Pancreas (tissue), 10 donors: ENCODE data around the gene LOX. TPM values are rescaled to one million over a fixed set of nuclear protein-coding genes. Genes with fewer than 3 reads are reported as not detected.

Source experiments
- ATAC-seq, 4 donors: fragments of 200-7000 bp; cut with Tn5 transposase; one replicate each; pipeline versions ENCODE4 v1.8.0 to v1.9.1; 2020; ENCODE audit warnings: mild to moderate bottlenecking in 4 of 4, moderate library complexity in 4 of 4
- DNase-seq, 6 donors: peaks; one replicate each; pipeline ENCODE4 v3.0.0-alpha.2; 2020
- FAIRE-seq: peaks from 2 replicates; lab custom pipeline; 2012; peaks lifted over from hg19 to GRCh38; lab: Jason Lieb, UNC
- H3K27ac ChIP-seq, 4 donors: fragments of 200-600 bp; sonication (generic); 1 replicate in 3 of 4; 2 replicates in 1 of 4; pipeline versions ENCODE4 v1.5.0 to v1.8.0; 2020
- H3K27me3 ChIP-seq, 4 donors: fragments of 200-600 bp; one replicate each; pipeline ENCODE4 v1.8.0; 2021
- H3K36me3 ChIP-seq, 3 donors: fragments of 200-600 bp; sonication (generic) in 1 of 3; one replicate each; pipeline versions ENCODE4 v1.5.0 to v1.8.0; 2020 to 2021
- H3K4me1 ChIP-seq, 3 donors: fragments of 200-600 bp; one replicate each; pipeline ENCODE4 v1.8.0; 2021
- H3K4me3 ChIP-seq, 4 donors: fragments of 200-600 bp; sonication (generic) in 2 of 4; one replicate each; pipeline versions ENCODE4 v1.5.0 to v1.8.0; 2020 to 2021
- H3K9me3 ChIP-seq, 4 donors: fragments of 200-600 bp; one replicate each; pipeline ENCODE4 v1.8.0; 2021
- WGBS, 2 donors: extraction: QIAGEN DNeasy Blood & Tissue Kit; methylation state at CpG; one replicate each; pipeline ENCODE4 v1.1.7; 2013; 5-methylcytosine and 5-hydroxymethylcytosine counted together
- intact Hi-C, 3 donors: fragments of 100-400 bp; cut with DNase I; formaldehyde crosslinking; loops; one replicate each; pipeline versions ENCODE4 v1.11.1 to v1.14.2; 2022
- polyA plus RNA-seq, 2 donors: library from polyadenylated mRNA; stranded (reverse); fragments of 200-250 nt; gene quantifications; one replicate each; pipeline ENCODE4 v1.2.3, GENCODE V29; 2013
- total RNA-seq, 6 donors: library from RNA; stranded (reverse); fragmentation: NEBNext Ultra II Directional in 4 of 6; extraction: Animal tissue kit (Norgen Biotek cat#: 25700) in 4 of 6; gene quantifications; one replicate each; pipeline versions ENCODE4 v1.2.1 to v1.2.4, GENCODE V29; 2021 to 2023
- TF ChIP-seq, protein P1 (sequence below), 4 donors: fragments of 200-600 bp; sonication (generic) in 3 of 4; IDR thresholded peaks; one replicate each; pipeline versions ENCODE4 v1.5.0 to v1.8.0; 2021; ENCODE audit warnings: antibody characterized with exemption in 4 of 4
- donor health status: healthy with polysubstance abuse.
- donor health status: DM: no; HTN: no; CAD: no; lungs with moderate emphysema.
- donor health status: DM: no; HTN: no; CAD: no.
- donor health status: control.
- donor health status: control.
- donor health status: Bipolar disorder and iron deficiency.
- donor health status: DM: yes; HTN: yes; CAD: no.
- donor health status: DM: no; HTN: no; CAD: no.
- donor health status: DM: no; HTN: no; CAD: no.
- donor health status: DM: yes; HTN: yes; CAD: no.

The LOX gene, protein sequence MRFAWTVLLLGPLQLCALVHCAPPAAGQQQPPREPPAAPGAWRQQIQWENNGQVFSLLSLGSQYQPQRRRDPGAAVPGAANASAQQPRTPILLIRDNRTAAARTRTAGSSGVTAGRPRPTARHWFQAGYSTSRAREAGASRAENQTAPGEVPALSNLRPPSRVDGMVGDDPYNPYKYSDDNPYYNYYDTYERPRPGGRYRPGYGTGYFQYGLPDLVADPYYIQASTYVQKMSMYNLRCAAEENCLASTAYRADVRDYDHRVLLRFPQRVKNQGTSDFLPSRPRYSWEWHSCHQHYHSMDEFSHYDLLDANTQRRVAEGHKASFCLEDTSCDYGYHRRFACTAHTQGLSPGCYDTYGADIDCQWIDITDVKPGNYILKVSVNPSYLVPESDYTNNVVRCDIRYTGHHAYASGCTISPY
- total RNA-seq: 10 to 100 TPM in 1 of 6 donors, 1 to 10 TPM in 5; 1.2 to 14.8 (median 4.7) TPM
- 1 to 10 TPM in 1 of 2 donors, under 1 TPM in 1; 0.65 to 1.4 TPM for polyA plus RNA-seq

DNA sequence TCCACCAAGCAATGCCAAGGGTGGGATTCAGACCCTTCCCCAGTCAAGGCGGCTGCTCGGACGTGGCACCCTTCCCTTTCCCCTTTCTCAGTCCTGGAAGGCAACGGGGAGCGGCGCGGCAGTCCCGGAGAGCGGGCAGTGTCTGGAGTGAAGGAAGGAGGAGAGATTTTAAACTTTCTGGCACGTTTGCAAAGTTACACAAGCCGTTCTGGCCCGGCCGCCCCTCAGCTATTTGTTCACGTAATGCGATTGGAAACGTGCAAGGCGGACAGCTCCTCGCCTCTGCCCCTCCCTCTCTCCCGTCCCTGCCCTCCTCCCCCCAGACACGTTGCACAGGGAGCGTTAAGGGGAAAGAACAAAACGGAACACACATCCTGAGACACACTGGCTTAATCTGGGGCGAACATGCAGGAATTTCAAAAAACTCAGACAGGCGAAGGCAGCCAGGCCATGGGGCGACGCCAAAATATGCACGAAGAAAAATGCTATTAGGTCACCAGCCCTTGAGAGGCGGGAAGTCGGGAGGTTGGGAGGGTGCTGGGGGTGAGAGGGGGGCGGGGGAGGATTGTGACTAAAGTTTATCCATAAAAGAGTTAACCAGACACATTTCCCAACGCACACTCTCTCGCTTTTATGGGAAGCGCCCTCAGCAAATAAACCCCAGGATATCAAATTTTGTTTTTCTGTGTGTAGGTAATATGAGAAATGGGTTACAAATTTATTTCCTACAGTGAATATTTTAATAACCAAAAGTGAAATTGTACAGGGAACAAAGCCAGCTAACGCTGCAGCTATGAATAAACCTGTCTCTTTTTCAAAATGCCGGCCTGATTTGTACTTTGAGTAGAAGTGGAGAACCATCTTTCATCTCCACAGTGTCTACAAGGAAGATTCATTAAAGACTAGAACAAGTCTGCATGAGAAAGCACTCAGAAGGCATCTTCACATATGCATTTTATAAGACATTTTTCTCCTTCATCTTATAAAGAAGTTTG lies at the start of gene LOX:
Gene LOX (minus strand): TSS at position 144 of the 995 bp plus-strand sequence. CDS start 274 bp downstream, outside the sequence.
- ATAC-seq (peak; percentile 57 to 74 (median 64)), FAIRE-seq (no peak)
- intact Hi-C loops: no loop called here

DNA sequence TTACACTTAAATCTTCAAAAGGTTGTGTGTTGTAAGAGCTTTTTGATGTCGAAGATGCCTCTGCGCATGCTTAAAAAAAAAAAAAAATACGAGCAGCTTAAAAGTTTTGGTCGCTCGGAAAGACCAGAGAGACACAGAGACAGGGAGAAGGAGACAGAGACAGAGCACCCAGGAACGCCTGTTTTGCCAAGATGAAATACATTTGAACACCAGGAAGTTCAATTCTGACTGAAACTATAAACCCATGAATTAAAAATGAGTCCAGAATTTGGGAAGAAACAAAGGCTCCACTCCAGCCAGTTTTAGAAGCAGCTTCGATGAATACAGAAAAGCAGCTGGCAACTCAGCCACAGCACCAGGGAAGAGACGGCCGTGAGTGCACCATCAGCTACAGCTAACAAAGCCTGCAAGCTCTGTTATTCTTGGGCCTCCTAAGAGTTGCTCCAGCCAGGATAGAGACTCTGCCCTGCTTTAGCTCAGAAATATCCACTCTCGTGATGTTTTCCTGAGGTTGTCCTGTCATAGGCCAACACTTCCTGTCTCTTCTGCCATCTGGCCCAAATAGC lies 48.8 kb upstream of the LOX start:
- H3K27me3 ChIP-seq: no peaks in the 10 kb centered on the region
- ATAC-seq (no peak), FAIRE-seq (no peak), DNase-seq (no peak)
- no peak overlapping the region for H3K4me3 ChIP-seq
- TF ChIP-seq, protein P1, sequence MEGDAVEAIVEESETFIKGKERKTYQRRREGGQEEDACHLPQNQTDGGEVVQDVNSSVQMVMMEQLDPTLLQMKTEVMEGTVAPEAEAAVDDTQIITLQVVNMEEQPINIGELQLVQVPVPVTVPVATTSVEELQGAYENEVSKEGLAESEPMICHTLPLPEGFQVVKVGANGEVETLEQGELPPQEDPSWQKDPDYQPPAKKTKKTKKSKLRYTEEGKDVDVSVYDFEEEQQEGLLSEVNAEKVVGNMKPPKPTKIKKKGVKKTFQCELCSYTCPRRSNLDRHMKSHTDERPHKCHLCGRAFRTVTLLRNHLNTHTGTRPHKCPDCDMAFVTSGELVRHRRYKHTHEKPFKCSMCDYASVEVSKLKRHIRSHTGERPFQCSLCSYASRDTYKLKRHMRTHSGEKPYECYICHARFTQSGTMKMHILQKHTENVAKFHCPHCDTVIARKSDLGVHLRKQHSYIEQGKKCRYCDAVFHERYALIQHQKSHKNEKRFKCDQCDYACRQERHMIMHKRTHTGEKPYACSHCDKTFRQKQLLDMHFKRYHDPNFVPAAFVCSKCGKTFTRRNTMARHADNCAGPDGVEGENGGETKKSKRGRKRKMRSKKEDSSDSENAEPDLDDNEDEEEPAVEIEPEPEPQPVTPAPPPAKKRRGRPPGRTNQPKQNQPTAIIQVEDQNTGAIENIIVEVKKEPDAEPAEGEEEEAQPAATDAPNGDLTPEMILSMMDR (IDR thresholded peaks at IDR 0.05): no peak
- H3K9me3 ChIP-seq: no peaks in the 10 kb centered on the region
- 69 to 80% methylated on average over 10 of the region's 10 CpGs for whole genome bisulfite sequencing, 2 donors
- no peaks in the 10 kb centered on the region for H3K4me1 ChIP-seq
- intact Hi-C loops: no loop called here
- H3K36me3 ChIP-seq: no peaks in the 10 kb centered on the region
- no peak overlapping the region for H3K27ac ChIP-seq

More for the DNA sequence above, at the start of gene LOX:
- Histone ChIP-seq H3K4me3 (peak within 1 kb of the TSS; percentile 15 to 66 (median 34)), H3K27me3 (peaks cover 0 to 3% (median 0%) of the 10 kb centered on the region in 4 donors), H3K36me3 (no peaks in the 10 kb centered on the region), H3K27ac (peak within 1 kb of the TSS in 2 of 4 donors; percentile 15 to 35), H3K4me1 (peaks cover 0 to 4% (median 0%) of the 10 kb centered on the region in 3 donors), H3K9me3 (no peaks in the 10 kb centered on the region)
- TF ChIP-seq, protein P1 (IDR thresholded peaks at IDR 0.05): no peak
- DNase-seq: peak; percentile 26 to 70 (median 43)
- 3 to 5% methylated on average over 35 of the region's 35 CpGs for WGBS, 2 donors

DNA sequence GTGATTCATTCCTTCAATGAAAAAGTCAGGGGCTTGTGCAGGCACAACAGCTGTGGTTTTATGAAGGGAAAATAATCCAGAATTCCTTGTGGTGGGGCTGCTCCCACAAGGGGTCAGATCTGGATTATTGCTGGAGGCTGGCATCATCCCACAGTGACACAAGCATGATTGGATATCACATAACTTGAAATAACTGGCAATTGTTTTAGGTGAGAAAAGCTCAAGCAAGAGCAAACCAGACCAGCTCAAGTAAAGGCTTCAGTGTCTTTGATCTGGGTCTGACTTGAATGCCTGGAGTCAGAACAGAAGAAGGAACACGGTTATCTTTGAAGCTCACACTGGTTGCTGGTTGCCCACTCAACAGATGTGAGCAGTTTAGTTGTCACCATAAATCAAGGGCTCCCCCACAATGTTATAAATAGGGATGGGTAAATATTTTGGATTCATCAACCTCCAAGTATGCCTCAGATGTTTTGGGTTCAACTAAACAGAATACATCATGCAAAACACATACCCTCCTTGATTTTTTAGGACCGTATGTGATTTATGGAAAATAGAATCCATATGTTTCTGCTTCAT lies 48.2 kb upstream of the LOX start:
- Histone ChIP-seq H3K9me3 (no peaks in the 10 kb centered on the region), H3K27ac (no peak overlapping the region), H3K4me1 (no peaks in the 10 kb centered on the region), H3K4me3 (no peak overlapping the region), H3K27me3 (no peaks in the 10 kb centered on the region), H3K36me3 (no peaks in the 10 kb centered on the region)
- DNase-seq: no peak
- intact Hi-C loops: no loop called here
- TF ChIP-seq, protein P1 (IDR thresholded peaks at IDR 0.05): no peak
- FAIRE-seq: no peak
- whole genome bisulfite sequencing, 2 donors: 53 to 55% methylated on average over 2 of the region's 2 CpGs
- no peak for ATAC-seq

DNA sequence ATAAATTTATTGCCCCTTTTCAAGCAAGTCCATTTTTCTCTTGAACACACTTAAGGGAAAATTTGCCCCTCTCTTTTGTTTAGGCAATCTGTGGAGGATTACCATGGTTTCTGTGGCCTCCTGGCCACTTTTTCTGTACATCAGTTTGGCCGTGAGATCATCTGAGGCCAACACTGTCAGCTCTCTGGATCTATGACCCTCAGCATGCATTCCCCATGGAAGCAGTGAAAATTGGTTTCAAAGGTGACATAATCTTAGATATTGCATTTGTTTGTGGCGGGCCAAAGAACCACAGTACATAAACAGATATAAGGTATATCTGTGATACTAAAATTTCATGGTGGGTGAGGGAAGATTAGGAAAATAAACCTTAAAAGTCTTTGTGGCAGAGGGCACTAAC lies 46.7 kb upstream of the LOX start:
- H3K9me3 ChIP-seq: no peaks in the 10 kb centered on the region
- H3K4me3 ChIP-seq: no peak overlapping the region
- H3K4me1 ChIP-seq: no peaks in the 10 kb centered on the region
- WGBS, 2 donors: 76 to 92% methylated on average over 2 of the region's 2 CpGs
- TF ChIP-seq, protein P1 (IDR thresholded peaks at IDR 0.05): no peak
- intact Hi-C loops: no loop called here
- ATAC-seq (no peak), DNase-seq (no peak), FAIRE-seq (no peak)
- H3K36me3 ChIP-seq: no peaks in the 10 kb centered on the region
- H3K27me3 ChIP-seq: no peaks in the 10 kb centered on the region
- no peak overlapping the region for H3K27ac ChIP-seq
